AG09319 (cell line): ENCODE results near the gene THSD8.

Experiments
- DNase-seq: peaks from one replicate; pipeline ENCODE4 v3.0.0-alpha.2; 2010; ENCODE audit warnings: low read depth; ENCODE audit errors: extremely low read depth
- CTCF ChIP-seq: IDR thresholded peaks from 2 replicates; pipeline ENCODE4 v1.5.1; 2011; ENCODE audit warnings: low read depth, mild to moderate bottlenecking, inconsistent platforms, low read length, moderate library complexity

The THSD8 gene

GRCh38 chr19:12786141-12786870 lies 15.6 kb upstream of the THSD8 start:
- DNase-seq = no peak
- no peak for TF ChIP-seq CTCF

GRCh38 chr19:12786952-12787351 lies 14.9 kb upstream of the THSD8 start:
- no peak for DNase-seq
- no peak for TF ChIP-seq CTCF

- DNase-seq = no peak
- no peak for TF ChIP-seq CTCF
Measured at GRCh38 chr19:12787458-12787857, 14.4 kb upstream of the THSD8 start.

GRCh38 chr19:12788042-12788681 lies 13.7 kb upstream of the THSD8 start:
- TF ChIP-seq CTCF = no peak
- no peak for DNase-seq

GRCh38 chr19:12788682-12789097 lies 13.2 kb upstream of the THSD8 start:
- no peak for DNase-seq

GRCh38 chr19:12789098-12789903 lies 12.6 kb upstream of the THSD8 start:
- no peak for TF ChIP-seq CTCF
- DNase-seq = no peak

More at GRCh38 chr19:12788682-12789097, 13.2 kb upstream of the THSD8 start:
- TF ChIP-seq CTCF = no peak
